ENCODE results near the gene SVIL. TPM values are rescaled to one million over a fixed set of nuclear protein-coding genes. Genes with fewer than 3 reads are reported as not detected.
"Not testable (repeated sequence)": the region's sequence is repeated elsewhere in the genome, so short reads cannot be mapped to it uniquely, and the experiment has no call there.

SVIL gene
- total RNA-seq, 2 experiments from 2014 or later, result 0.47 to 1.5 TPM

DNA sequence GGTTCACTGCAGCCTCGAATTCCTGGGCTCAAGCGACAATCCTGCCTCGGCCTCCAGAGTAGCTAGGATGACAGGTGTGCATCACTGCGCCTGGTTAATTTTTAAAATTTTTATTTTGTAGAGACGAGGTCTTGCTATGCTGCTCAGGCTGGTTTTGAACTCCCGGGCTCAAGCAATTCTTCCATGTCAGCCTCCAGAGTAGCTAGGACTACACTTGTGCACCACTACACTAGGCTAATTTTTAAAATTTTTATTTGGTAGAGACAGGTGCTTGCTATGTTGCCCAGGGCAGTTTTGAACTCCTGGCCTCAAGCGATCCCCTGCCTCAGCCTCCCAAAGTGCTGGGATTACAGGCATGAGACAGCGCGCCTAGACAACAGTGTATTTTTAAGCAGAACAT lies 120.5 kb downstream of the SVIL start:
- BruUV-seq (replicated peaks), result no TSS peak
- H3K4me2 ChIP-seq (ENCODE audit: low read length), result no peak overlapping the region
- no peaks in the 10 kb centered on the region for H4K20me1 ChIP-seq (ENCODE audit: insufficient read depth, low read length)
- H3K9me3 ChIP-seq (ENCODE audit: low read length), result no peaks in the 10 kb centered on the region
- CTCF ChIA-PET (ENCODE audit: unreplicated experiment), result no interaction called here
- POLR2A ChIA-PET, result no interaction called here
- H3K79me2 ChIP-seq (ENCODE audit: insufficient read depth, low read depth, low read length), result no peaks in the 10 kb centered on the region
- H3K9me2 ChIP-seq (ENCODE audit: insufficient read depth, low read length), result no peaks in the 10 kb centered on the region
- no peak overlapping the region for H3K27ac ChIP-seq (ENCODE audit: low read depth, low read length, poor library complexity, severe bottlenecking)
- H2AFZ ChIP-seq (ENCODE audit: low read length), result no peak overlapping the region
- DNase-seq (ENCODE audit: low spot score), result no peak
- intact Hi-C loops (cut with micrococcal nuclease; ENCODE audit: unreplicated experiment), result loop anchor here (5.0 kb wide), 2 partner anchors 137 to 1158 kb away; no protein-coding TSS in a partner anchor
- TF ChIP-seq, protein P1, sequence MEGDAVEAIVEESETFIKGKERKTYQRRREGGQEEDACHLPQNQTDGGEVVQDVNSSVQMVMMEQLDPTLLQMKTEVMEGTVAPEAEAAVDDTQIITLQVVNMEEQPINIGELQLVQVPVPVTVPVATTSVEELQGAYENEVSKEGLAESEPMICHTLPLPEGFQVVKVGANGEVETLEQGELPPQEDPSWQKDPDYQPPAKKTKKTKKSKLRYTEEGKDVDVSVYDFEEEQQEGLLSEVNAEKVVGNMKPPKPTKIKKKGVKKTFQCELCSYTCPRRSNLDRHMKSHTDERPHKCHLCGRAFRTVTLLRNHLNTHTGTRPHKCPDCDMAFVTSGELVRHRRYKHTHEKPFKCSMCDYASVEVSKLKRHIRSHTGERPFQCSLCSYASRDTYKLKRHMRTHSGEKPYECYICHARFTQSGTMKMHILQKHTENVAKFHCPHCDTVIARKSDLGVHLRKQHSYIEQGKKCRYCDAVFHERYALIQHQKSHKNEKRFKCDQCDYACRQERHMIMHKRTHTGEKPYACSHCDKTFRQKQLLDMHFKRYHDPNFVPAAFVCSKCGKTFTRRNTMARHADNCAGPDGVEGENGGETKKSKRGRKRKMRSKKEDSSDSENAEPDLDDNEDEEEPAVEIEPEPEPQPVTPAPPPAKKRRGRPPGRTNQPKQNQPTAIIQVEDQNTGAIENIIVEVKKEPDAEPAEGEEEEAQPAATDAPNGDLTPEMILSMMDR (conservative IDR thresholded peaks at IDR 0.05; ENCODE audit: low read length), result no peak
- no peak for TF ChIP-seq EZH2phosphoT487 (IDR thresholded peaks at IDR 0.05; ENCODE audit: borderline replicate concordance, low read depth, low read length)
- H3K4me1 ChIP-seq (ENCODE audit: insufficient read depth, low read length, poor library complexity, severe bottlenecking), result no peaks in the 10 kb centered on the region
- H3K4me3 ChIP-seq (ENCODE audit: low read depth, low read length, poor library complexity, severe bottlenecking), result no peak overlapping the region
- H3K36me3 ChIP-seq (ENCODE audit: insufficient read depth, low read length), result no peaks in the 10 kb centered on the region

DNA sequence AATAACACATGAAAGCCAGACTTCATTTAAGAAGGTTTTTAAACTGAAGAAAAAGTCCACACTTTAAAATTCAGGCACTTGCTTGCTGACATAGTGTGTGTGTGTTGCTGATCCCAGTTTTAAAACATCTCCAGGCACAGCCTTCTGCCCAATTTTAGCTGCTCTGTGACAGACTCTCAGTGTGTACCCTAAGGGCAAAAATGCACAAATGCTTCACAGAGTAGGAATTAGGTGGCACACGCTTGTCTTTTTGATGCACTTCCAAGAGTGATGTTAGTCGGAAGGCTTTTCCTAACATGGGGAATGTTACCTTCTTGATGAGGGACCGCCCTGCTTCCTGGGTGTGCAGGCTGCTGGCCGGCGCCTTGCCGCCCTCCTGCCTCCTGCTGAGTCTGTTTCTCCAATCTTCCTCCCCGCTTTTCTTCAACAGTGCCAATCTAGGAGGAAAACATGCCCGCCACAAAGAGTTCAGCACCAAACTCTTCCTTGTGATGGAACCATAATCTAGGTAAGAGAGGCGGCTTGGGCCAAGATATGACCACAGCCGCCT lies 122.3 kb downstream of the SVIL start:
- Histone ChIP-seq H3K4me1 (ENCODE audit: insufficient read depth, low read length, poor library complexity, severe bottlenecking) (no peaks in the 10 kb centered on the region), H3K9me3 (ENCODE audit: low read length) (no peaks in the 10 kb centered on the region), H2AFZ (ENCODE audit: low read length) (no peak overlapping the region), H3K9me2 (ENCODE audit: insufficient read depth, low read length) (no peaks in the 10 kb centered on the region), H3K27ac (ENCODE audit: low read depth, low read length, poor library complexity, severe bottlenecking) (no peak overlapping the region), H3K36me3 (ENCODE audit: insufficient read depth, low read length) (no peaks in the 10 kb centered on the region), H4K20me1 (ENCODE audit: insufficient read depth, low read length) (no peaks in the 10 kb centered on the region), H3K4me2 (ENCODE audit: low read length) (no peak overlapping the region), H3K4me3 (ENCODE audit: low read depth, low read length, poor library complexity, severe bottlenecking) (no peak overlapping the region), H3K79me2 (ENCODE audit: insufficient read depth, low read depth, low read length) (no peaks in the 10 kb centered on the region)
- intact Hi-C loops (cut with micrococcal nuclease; ENCODE audit: unreplicated experiment), result loop anchor here (5.0 kb wide), 2 partner anchors 135 to 1160 kb away; no protein-coding TSS in a partner anchor
- POLR2A ChIA-PET, result no interaction called here
- CTCF ChIA-PET (ENCODE audit: unreplicated experiment), result no interaction called here
- no peak for DNase-seq (ENCODE audit: low spot score)
- no TSS peak for BruUV-seq (replicated peaks)
- TF ChIP-seq EZH2phosphoT487 (IDR thresholded peaks at IDR 0.05; ENCODE audit: borderline replicate concordance, low read depth, low read length), result no peak
- TF ChIP-seq, protein P1 (conservative IDR thresholded peaks at IDR 0.05; ENCODE audit: low read length), result no peak

DNA sequence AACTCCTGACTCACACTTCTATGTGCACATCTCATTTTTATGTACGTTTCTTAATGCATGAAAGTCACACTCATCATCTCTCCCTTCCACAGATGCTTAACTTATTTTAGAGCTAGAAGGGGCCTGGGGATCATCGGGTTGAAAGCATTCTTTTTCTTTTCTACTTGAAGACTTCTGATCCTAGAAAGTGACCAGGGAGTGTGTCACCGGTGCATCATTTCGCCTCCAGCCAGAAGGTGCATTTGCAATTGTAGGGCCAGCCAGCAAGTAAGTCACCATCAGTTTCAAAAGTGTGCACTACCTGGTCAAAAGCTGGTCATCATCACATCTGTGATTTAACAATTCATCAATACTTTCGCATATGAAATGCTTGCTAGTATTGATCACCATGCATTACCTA lies 123.0 kb downstream of the SVIL start:
- BruUV-seq (replicated peaks); H2AFZ ChIP-seq (ENCODE audit: low read length); H3K9me2 ChIP-seq (ENCODE audit: insufficient read depth, low read length); H3K4me1 ChIP-seq (ENCODE audit: insufficient read depth, low read length, poor library complexity, severe bottlenecking); CTCF ChIA-PET (ENCODE audit: unreplicated experiment); H3K9me3 ChIP-seq (ENCODE audit: low read length); H3K79me2 ChIP-seq (ENCODE audit: insufficient read depth, low read depth, low read length); H4K20me1 ChIP-seq (ENCODE audit: insufficient read depth, low read length); H3K4me3 ChIP-seq (ENCODE audit: low read depth, low read length, poor library complexity, severe bottlenecking); H3K36me3 ChIP-seq (ENCODE audit: insufficient read depth, low read length); DNase-seq (ENCODE audit: low spot score); POLR2A ChIA-PET; H3K27ac ChIP-seq (ENCODE audit: low read depth, low read length, poor library complexity, severe bottlenecking); H3K4me2 ChIP-seq (ENCODE audit: low read length): not testable (repeated sequence)
- intact Hi-C loops (cut with micrococcal nuclease; ENCODE audit: unreplicated experiment), result loop anchor here (5.0 kb wide), 2 partner anchors 135 to 1160 kb away; no protein-coding TSS in a partner anchor

DNA sequence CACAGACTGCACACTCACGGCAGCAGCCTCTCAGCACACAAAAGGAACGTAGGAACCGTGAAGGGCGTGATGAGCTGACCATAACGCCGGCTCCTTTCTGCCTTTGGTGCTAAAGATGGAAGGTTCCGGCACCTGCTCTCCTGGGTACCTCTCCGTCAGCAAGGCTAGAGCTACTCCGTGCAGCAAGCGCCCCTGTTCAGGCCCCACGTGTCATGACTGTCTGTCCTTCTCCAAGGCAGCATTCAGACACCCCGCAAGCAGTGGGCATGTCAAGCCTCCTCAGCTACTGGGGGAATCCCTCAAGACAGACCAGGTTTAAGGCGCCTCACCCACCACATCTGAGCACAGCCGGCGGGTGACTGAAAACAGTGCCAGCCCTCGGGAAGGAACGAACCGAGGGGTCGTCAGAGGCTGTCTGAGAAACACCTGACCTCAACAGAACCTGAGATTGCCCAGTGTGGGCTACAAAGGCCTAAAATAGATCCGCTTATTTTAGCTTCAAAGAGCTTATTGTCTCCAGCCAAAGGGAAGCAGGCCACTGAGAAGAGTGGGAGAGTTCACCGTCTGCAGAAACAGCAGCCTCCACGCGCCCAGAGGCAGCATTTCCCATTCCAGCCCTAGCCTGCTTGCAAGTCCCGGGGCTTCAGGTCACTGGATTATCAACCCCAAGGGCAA lies 124.2 kb downstream of the SVIL start:
- DNase-seq (ENCODE audit: low spot score); H3K4me3 ChIP-seq (ENCODE audit: low read depth, low read length, poor library complexity, severe bottlenecking); H3K9me3 ChIP-seq (ENCODE audit: low read length); H2AFZ ChIP-seq (ENCODE audit: low read length); H4K20me1 ChIP-seq (ENCODE audit: insufficient read depth, low read length); H3K4me1 ChIP-seq (ENCODE audit: insufficient read depth, low read length, poor library complexity, severe bottlenecking); CTCF ChIA-PET (ENCODE audit: unreplicated experiment); H3K36me3 ChIP-seq (ENCODE audit: insufficient read depth, low read length); H3K27ac ChIP-seq (ENCODE audit: low read depth, low read length, poor library complexity, severe bottlenecking); H3K4me2 ChIP-seq (ENCODE audit: low read length); BruUV-seq (replicated peaks); H3K79me2 ChIP-seq (ENCODE audit: insufficient read depth, low read depth, low read length); H3K9me2 ChIP-seq (ENCODE audit: insufficient read depth, low read length): not testable (repeated sequence)
- intact Hi-C loops (cut with micrococcal nuclease; ENCODE audit: unreplicated experiment), result loop anchor here (5.0 kb wide), 2 partner anchors 133 to 1162 kb away; no protein-coding TSS in a partner anchor
- POLR2A ChIA-PET, result interaction anchor here (1.2 kb wide), 1 partner anchor 24 kb away, joined by 3 read pairs; no protein-coding TSS in a partner anchor
